ENCODE results near the gene TAS2R60. TPM values are rescaled to one million over a fixed set of nuclear protein-coding genes. Genes with fewer than 3 reads are reported as not detected.
"Not testable (repeated sequence)": the region's sequence is repeated elsewhere in the genome, so short reads cannot be mapped to it uniquely, and the experiment has no call there.

TAS2R60 gene
- total and polyA plus RNA-seq, 12 donors: not detected

GRCh38 chr7:143422033-143422432 is 21.2 kb upstream of the TAS2R60 start:
- DNase-seq: no peak
- no peak for TF ChIP-seq CTCF (IDR thresholded peaks at IDR 0.05)
- H3K27me3 ChIP-seq: peaks cover 0 to 6% (median 0%) of the 10 kb centered on the region in 7 donors
- intact Hi-C loops (cut with DNase I): no loop called here
- H3K27ac ChIP-seq: no peak overlapping the region
- H3K36me3 ChIP-seq: no peaks in the 10 kb centered on the region
- no peaks in the 10 kb centered on the region for H3K9me3 ChIP-seq
- H3K4me3 ChIP-seq: no peak overlapping the region
- no peak for ATAC-seq
- 93 to 97% methylated on average over 3 of the region's 3 CpGs for WGBS, 2 donors
- H3K4me1 ChIP-seq: no peaks in the 10 kb centered on the region

- H3K36me3 ChIP-seq; intact Hi-C loops (cut with DNase I); ATAC-seq; DNase-seq; H3K27ac ChIP-seq; H3K27me3 ChIP-seq; H3K4me3 ChIP-seq; H3K4me1 ChIP-seq; H3K9me3 ChIP-seq: not testable (repeated sequence)
- WGBS, 2 donors: 96 to 98% methylated on average over 24 to 34 of the region's 34 CpGs
These were observed 18.8 kb upstream of the TAS2R60 start for GRCh38 chr7:143424476-143424875.

GRCh38 chr7:143426479-143427142 is 16.6 kb upstream of the TAS2R60 start:
- ATAC-seq (no peak), DNase-seq (no peak)
- Histone ChIP-seq H3K27ac (no peak overlapping the region), H3K9me3 (no peaks in the 10 kb centered on the region), H3K4me3 (no peak overlapping the region), H3K27me3 (no peaks in the 10 kb centered on the region), H3K36me3 (no peaks in the 10 kb centered on the region), H3K4me1 (peaks cover 0 to 8% (median 0%) of the 10 kb centered on the region in 9 donors)
- no peak for TF ChIP-seq CTCF (IDR thresholded peaks at IDR 0.05)
- 85 to 88% methylated on average over 2 of the region's 2 CpGs for WGBS, 2 donors
- intact Hi-C loops (cut with DNase I): no loop called here

GRCh38 chr7:143429770-143430698 is 13.2 kb upstream of the TAS2R60 start:
- TF ChIP-seq CTCF (IDR thresholded peaks at IDR 0.05): no peak
- Histone ChIP-seq H3K4me1 (peaks cover 0 to 11% (median 0%) of the 10 kb centered on the region in 9 donors), H3K27me3 (no peaks in the 10 kb centered on the region), H3K27ac (no peak overlapping the region), H3K4me3 (no peak overlapping the region), H3K9me3 (no peaks in the 10 kb centered on the region), H3K36me3 (no peaks in the 10 kb centered on the region)
- DNase-seq: no peak
- no peak for ATAC-seq
- WGBS, 2 donors: 80 to 84% methylated on average over 10 of the region's 10 CpGs
- intact Hi-C loops (cut with DNase I): no loop called here

Data from heart right ventricle (tissue), 16 donors.